Measurements from ENCODE around the gene LIN28B. TPM values are rescaled to one million over a fixed set of nuclear protein-coding genes. Genes with fewer than 3 reads are reported as not detected.

The LIN28B gene
- total and polyA plus RNA-seq, 7 donors = not detected

- ATAC-seq (no peak), DNase-seq (no peak)
- no peak for TF ChIP-seq CTCF (IDR thresholded peaks at IDR 0.05)
- intact Hi-C loops (cut with DNase I) = no loop called here
- Histone ChIP-seq H3K4me1 (no peaks in the 10 kb centered on the region), H3K4me3 (no peak overlapping the region), H3K36me3 (ENCODE audit: insufficient read depth in 1 of 2, low read depth in 1 of 2) (no peaks in the 10 kb centered on the region), H3K27me3 (ENCODE audit: insufficient read depth in 3 of 3, low read length in 2 of 3) (no peaks in the 10 kb centered on the region), H3K9me3 (no peaks in the 10 kb centered on the region), H3K27ac (no peak overlapping the region)
- WGBS, 3 donors = 81 to 87% (median 83%) methylated on average over 4 of the region's 4 CpGs
Measured at GRCh38 chr6:105028898-105029297, 72.0 kb downstream of the LIN28B start.

- no peak for TF ChIP-seq CTCF (IDR thresholded peaks at IDR 0.05)
- ATAC-seq (no peak), DNase-seq (no peak)
- Histone ChIP-seq H3K4me1 (no peaks in the 10 kb centered on the region), H3K36me3 (ENCODE audit: insufficient read depth in 1 of 2, low read depth in 1 of 2) (no peaks in the 10 kb centered on the region), H3K27ac (no peak overlapping the region), H3K27me3 (ENCODE audit: insufficient read depth in 3 of 3, low read length in 2 of 3) (no peaks in the 10 kb centered on the region), H3K9me3 (no peaks in the 10 kb centered on the region), H3K4me3 (no peak overlapping the region)
- WGBS, 3 donors = 78 to 83% (median 82%) methylated on average over 2 of the region's 2 CpGs
- intact Hi-C loops (cut with DNase I) = no loop called here
Measured at GRCh38 chr6:105029581-105029980, 72.7 kb downstream of the LIN28B start.

- Histone ChIP-seq H3K27ac (no peak overlapping the region), H3K36me3 (ENCODE audit: insufficient read depth in 1 of 2, low read depth in 1 of 2) (no peaks in the 10 kb centered on the region), H3K4me3 (no peak overlapping the region), H3K4me1 (no peaks in the 10 kb centered on the region), H3K27me3 (ENCODE audit: insufficient read depth in 3 of 3, low read length in 2 of 3) (no peaks in the 10 kb centered on the region), H3K9me3 (no peaks in the 10 kb centered on the region)
- intact Hi-C loops (cut with DNase I) = no loop called here
- ATAC-seq (no peak), DNase-seq (no peak)
- no peak for TF ChIP-seq CTCF (IDR thresholded peaks at IDR 0.05)
- 93 to 96% (median 95%) methylated on average over 1 of the region's 1 CpG for WGBS, 3 donors
Measured at GRCh38 chr6:105034470-105034869, 77.6 kb downstream of the LIN28B start.

- Histone ChIP-seq H3K4me3 (no peak overlapping the region), H3K27ac (no peak overlapping the region), H3K9me3 (no peaks in the 10 kb centered on the region), H3K36me3 (ENCODE audit: insufficient read depth in 1 of 2, low read depth in 1 of 2) (no peaks in the 10 kb centered on the region), H3K4me1 (no peaks in the 10 kb centered on the region), H3K27me3 (ENCODE audit: insufficient read depth in 3 of 3, low read length in 2 of 3) (no peaks in the 10 kb centered on the region)
- intact Hi-C loops (cut with DNase I) = no loop called here
- TF ChIP-seq CTCF (IDR thresholded peaks at IDR 0.05) = no peak
- DNase-seq (no peak), ATAC-seq (no peak)
Measured at GRCh38 chr6:105035299-105035698, 78.4 kb downstream of the LIN28B start.

GRCh38 chr6:105036351-105036750 lies 79.4 kb downstream of the LIN28B start:
- DNase-seq (no peak), ATAC-seq (no peak)
- no peak overlapping the region for H3K27ac ChIP-seq
- H3K4me1 ChIP-seq = no peaks in the 10 kb centered on the region
- H3K27me3 ChIP-seq (ENCODE audit: insufficient read depth in 3 of 3, low read length in 2 of 3) = no peaks in the 10 kb centered on the region
- H3K9me3 ChIP-seq = no peaks in the 10 kb centered on the region
- no peaks in the 10 kb centered on the region for H3K36me3 ChIP-seq (ENCODE audit: insufficient read depth in 1 of 2, low read depth in 1 of 2)
- 20 to 38% (median 33%) methylated on average over 1 of the region's 1 CpG for WGBS, 3 donors
- intact Hi-C loops (cut with DNase I) = no loop called here
- no peak for TF ChIP-seq CTCF (IDR thresholded peaks at IDR 0.05)
- no peak overlapping the region for H3K4me3 ChIP-seq

Measured in psoas muscle (tissue), 8 donors.